SK-N-MC (cell line): ENCODE results near the gene GJC1.

ENCODE experiments used
- EZH2 ChIP-seq: fragments of 200-600 bp; sonication (generic); IDR thresholded peaks from one replicate; pipeline ENCODE4 v1.6.1; 2017; ENCODE audit warnings: antibody characterized with exemption
- POLR2AphosphoS5 ChIP-seq: IDR thresholded peaks from 2 replicates; pipeline ENCODE4 v1.6.1; 2012; ENCODE audit warnings: mild to moderate bottlenecking, low read depth, low read length, borderline replicate concordance

DNA sequence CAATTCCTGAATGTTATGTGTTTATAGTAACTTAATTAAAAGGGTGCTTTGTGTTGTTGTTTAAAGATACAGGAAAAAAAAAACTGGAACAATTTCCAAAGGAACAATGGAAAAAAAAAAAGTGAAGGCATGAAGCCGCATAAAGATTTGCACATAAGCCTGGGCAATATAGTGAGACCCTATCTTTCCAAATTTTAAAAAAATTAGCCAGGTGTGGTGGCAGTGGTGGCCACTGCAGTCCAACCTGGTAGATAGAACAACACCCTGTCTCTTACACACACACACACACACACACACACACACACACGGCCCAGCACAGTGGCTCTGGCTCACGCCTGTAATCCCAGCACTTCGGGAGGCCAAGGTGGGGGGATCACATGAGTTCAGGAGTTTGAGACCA is 21.9 kb downstream of the GJC1 start:
- TF ChIP-seq EZH2 (no peak), POLR2AphosphoS5 (no peak)
